GM21360 (cell line): ENCODE results near the gene H2BW2.
"Not testable (repeated sequence)": the region's sequence is repeated elsewhere in the genome, so short reads cannot be mapped to it uniquely, and the experiment has no call there.

Source experiments
- ATAC-seq: cut with Tn5 transposase; IDR thresholded peaks from one replicate; pipeline ENCODE4 v1.9.1; 2021; ENCODE audit warnings: mild to moderate bottlenecking, moderate library complexity; ENCODE audit not compliant: unreplicated experiment

Gene H2BW2

DNA sequence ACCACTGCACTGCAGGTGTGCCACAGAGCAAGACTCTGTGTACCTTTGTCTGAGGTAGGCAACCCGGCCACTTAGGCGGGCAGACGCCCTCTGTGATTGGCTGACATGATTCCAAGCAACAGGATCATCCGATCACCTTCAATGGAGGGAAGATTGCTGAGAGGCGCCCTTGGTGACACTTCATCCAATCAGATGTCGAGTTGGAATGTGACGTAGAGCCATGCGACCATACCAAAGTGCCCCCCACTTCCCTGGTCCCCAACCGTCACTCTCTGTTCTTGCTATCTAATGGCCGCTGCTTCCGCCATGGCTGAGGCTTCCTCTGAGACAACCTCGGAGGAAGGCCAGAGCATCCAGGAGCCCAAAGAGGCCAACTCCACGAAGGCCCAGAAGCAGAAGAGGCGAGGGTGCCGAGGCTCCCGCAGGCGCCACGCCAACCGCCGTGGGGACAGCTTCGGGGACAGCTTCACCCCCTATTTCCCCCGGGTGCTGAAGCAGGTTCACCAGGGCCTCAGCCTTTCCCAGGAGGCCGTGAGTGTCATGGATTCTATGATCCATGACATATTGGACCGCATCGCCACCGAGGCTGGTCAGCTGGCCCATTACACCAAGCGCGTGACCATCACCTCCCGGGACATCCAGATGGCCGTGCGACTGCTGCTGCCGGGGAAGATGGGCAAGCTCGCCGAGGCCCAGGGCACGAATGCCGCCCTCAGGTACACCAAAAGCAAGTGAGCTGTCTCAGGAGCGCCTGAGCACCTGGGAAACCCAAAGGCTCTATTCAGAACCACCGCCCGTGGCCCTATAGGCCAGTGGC is at the start of gene H2BW2:
Gene H2BW2, plus strand, starts transcription at position 268 of the 817 bp plus-strand sequence. Its CDS starts 39 bp downstream, at position 307.
- no peak for ATAC-seq

DNA sequence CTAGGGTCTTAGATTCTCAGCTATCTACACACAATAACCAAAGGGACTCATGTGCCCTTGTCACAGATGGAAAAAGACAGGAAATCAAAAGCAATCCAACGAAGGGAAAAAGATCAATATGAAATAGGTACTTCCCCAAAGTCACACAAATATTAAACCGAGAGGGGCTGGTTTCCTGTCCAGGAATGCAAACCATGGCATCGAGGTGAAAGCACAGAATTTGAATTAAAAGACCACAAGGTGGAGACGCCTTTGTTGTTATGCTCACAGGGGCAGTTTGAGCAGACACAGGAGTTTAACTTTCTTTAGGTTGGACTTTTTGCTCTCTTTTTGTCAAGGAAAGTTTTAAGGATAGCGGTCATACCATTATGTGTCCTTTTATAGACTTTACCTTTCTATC is 40.5 kb upstream of the H2BW2 start:
- peak; percentile 51 for ATAC-seq

DNA sequence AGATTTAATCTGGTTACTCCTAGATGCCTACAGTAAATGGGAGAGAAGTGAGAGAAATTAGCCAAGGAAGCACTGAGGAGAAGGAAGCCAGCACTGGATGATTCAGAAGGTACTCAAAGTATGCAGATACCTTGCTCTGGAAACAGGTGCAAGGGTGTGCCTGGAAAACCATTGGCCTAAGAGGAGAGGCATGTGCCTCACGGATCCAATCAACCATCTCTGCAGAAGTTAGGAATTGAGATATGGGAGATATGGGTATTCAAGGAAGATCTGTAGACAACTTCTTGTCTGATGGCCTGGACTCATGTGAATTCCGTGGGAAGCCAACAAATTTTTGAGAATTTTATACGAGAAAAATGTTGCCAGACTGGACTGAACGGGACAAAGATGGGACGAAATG is 30.9 kb upstream of the H2BW2 start:
- no peak for ATAC-seq

DNA sequence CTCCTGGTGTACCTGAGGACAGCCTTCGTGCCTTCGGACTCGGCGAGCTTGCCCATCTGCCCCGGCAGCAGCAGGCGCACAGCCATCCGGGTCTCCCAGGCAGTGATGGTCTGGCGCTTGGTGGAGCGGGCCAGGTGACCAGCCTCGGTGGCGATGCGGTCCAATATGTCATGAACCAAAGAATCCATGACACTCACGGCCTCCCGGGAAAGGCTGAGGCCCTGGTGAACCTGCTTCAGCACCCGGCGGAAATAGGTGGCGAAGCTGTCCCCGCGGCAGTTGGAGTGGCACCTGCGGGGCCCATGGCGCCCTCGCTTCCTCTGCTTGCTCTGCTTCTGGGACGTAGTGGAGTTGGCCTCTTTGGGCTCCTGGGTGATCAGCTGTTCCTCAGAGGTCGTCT is 26.6 kb upstream of the H2BW2 start:
- no peak for ATAC-seq

DNA sequence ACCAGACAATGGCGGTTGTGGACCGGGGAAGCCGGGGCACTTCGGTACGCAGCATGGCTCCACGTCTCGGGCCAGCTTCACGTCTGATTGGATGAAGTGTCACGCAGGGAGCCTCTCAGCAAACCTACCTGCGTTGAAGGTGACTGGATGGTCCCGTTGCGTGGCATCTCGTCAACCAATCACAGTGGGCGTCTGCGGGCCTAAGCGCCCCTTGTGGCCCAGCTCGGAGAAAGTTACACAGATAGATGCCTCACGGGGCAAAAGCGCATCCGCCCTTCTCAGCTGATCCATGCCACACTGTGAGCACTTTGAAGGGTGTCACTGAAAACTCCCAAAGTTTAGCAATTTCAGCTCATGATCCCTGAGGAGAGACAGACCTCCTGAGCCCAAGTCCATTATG is 26.1 kb upstream of the H2BW2 start, which contains the start of gene H2BW1:
Gene H2BW1, minus strand, starts transcription at position 103 of the 400 bp plus-strand sequence. CDS start 132 bp downstream, outside the sequence.
- no peak for ATAC-seq

DNA sequence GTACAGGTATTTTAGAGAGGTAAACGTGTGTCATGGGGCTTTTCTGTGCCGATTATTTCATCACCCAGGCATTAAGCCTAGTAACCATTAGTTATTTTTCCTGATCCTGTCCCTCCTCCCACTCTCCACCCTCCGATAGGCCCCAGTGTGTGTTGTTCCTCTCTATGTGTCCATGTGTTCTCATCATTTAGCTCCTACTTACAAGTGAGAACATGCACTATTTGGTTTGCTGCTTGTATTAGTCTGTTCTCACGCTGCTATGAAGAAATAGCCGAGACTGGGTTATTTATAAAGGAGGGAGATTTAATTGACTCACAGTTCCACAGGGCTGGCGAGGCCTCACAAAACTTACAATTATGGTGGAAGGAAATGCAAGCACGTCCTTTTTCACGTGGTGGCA is 24.2 kb upstream of the H2BW2 start:
- ATAC-seq, result not testable (repeated sequence)

DNA sequence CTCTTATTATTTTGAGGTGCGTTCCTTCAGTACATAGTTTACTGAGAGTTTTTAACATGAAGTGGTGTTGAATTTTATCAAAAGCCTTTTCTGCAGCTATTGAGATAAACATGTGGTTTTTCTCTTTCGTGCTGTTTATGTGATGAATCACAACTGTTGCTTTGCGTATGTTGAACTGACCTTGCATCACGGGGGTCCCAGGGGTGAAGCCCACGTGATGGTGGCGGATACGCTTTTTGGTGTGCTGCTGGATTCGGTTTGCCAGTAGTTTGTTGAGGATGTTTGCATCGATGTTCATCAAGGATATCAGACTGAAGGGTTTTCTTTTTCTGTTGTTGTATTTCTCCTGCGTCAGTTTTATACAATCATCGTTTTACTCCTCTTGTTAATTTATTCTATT is 21.6 kb upstream of the H2BW2 start:
- no peak for ATAC-seq

DNA sequence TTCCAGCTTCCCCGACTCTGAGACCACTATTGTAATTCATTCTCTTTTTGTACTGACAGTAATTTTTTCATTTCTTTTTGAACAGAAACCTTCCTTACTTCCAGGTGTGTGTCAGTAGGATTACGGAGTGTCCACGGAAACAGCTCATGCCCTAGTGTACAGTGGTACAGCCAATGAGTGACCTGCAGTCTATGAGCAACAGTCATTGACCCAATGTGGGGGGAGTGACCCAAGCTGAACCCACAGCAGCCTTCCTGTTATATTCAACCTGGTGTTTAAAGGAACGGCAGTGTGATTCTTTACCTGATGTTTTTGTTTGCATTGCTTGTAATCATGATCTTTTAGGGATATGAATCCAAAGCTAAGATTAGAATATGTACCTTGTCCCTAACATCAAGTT is 1.2 kb downstream of the H2BW2 start:
- no peak for ATAC-seq

DNA sequence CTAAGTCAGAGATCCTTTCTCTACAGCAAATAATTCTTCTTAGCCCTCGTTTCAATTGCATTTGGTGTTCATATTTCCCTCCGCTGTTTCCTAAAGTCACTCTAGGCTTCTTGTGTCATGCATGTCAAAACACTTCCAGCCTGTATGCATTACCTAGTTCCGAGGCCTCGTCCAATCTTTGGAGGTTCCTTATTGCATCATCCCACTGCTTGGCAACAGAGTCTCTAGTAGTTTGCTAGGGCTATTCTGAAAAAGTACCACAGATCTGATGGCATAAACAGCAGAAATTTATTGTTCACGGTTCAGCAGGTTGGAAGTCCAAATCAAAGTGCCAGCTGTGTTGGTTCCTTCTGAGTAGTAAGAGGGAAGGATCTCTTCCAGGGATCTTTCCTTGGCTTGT is 5.9 kb downstream of the H2BW2 start:
- ATAC-seq, result no peak

DNA sequence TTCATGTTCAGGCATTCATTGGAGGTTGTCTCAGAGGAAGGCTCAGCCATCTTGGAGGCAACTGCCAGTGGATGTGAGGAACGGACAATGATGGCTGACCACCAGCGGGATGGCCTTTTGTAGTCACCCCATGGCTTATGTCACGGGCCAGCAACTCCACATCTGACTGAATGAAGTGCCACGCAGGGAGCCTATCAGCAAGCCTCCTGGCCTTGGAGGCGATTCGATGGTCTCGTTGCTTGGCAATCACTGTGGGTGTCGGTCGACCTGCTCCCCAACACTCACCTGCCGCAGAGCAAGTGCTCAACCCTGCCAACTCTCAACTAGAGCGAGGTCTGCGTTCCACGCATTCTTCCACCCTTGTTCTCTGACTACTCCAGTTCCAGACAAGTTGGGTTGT is 7.4 kb downstream of the H2BW2 start:
- ATAC-seq, result no peak

DNA sequence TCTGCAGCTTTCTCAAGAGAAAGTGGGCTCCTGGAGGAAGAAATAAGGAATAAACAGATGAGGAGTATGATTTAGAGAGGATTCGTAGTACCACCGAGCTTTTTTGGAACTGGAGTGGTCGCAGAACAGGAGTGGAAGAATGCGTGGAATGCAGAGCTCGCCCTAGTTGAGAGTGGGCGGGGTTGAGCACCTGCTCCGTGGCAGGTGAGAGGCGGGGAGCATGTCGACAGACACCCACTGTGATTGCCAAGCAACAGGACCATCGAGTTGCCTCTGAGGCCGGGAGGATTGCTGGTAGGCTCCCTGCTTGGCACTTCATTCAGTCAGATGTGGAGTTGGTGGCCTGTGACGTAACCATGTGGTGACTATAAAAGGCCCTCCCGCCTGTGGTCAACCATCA is 15.2 kb downstream of the H2BW2 start:
- ATAC-seq, result not testable (repeated sequence)

DNA sequence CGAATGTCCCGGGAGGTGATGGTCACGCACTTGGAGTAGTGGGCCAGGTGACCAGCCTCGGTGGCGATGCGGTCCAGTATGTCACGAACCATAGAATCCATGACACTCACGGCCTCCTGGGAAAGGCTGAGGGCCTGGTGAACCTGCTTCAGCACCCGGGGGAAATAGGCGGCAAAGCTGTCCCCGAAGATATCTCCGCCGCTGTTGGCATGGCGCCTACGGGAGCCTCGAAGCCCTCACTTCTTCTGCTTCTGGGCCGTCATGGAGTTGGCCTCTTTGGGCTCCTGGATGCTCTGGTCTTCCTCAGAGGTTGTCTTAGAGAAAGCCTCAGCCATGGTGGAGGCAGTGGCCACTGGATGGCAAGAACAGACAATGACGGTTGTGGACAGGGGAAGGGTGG is 22.9 kb downstream of the H2BW2 start:
- not testable (repeated sequence) for ATAC-seq

DNA sequence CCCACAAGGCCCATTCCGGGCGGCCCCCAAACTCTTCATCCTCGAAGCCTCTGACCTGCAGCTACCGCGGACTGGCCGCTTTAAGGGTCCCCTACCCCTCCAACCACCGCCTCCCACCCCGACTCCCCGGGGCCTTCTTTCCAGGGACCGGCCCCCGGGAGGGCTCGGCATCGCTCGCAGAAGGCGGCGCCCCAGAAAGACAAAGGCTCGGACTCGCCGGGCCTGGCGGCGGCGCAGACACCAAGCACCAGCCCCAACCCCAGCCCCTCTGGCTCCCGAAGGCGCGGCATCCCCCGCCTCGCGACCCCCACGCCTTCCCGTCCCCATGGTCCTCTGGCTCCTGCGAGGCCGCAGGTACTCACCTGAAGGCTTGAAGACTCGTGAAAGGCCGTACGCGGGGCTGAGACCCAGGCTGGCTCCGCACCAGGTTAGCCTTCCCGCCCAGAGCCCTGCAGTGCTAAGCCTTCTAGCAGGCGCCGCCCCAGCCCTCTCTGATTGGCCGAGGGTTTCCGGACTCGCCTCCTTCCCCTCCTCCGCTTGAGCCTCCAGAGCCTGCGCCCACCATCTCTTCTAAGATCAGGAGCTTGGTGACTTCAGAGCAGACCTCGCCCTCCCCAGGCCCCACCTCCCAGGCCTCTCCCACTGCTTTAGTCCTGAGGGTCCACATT is 36.2 kb downstream of the H2BW2 start, which contains the start of gene TMSB15C:
Gene TMSB15C, minus strand, starts transcription at position 459 of the 668 bp plus-strand sequence.
- peak; percentile 99 for ATAC-seq

DNA sequence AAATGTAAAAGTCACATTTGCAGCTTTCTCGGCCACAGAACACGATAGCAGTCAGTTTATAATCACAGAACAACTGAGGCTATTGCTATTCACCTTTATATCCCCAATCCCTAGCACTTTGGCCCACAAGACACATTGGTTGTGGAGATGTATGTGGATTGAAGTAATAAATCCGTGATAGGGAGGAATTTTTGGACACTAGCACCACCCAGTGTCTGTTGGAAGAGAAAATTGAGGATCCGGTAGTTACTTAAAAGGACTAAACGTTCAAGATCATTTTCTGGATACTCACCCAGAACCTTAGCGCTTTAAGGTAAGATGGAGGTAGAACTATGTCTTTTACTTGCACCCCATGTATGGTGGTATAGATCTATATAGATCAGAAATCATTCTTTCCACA is 38.1 kb downstream of the H2BW2 start:
- not testable (repeated sequence) for ATAC-seq

DNA sequence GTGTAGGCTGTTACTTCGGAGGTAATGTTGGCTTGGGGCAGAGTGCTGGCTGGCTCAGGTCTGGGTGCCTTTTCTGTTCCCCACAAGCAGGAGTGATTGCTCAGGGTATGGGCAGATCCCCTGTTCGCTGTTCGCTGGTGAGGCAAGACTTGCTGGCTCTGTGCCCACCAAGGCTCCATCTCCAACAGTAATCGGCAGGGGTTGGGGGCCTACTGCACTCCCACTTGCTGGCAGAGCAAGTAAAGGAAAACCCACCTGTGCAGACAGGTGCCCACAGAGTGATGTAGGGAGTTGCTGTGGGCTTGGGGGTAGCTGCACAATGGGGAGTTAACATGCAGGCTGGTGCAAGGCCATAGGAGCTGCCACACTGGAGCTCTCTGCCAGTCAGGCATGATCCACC is 44.3 kb downstream of the H2BW2 start:
- ATAC-seq, result no peak

DNA sequence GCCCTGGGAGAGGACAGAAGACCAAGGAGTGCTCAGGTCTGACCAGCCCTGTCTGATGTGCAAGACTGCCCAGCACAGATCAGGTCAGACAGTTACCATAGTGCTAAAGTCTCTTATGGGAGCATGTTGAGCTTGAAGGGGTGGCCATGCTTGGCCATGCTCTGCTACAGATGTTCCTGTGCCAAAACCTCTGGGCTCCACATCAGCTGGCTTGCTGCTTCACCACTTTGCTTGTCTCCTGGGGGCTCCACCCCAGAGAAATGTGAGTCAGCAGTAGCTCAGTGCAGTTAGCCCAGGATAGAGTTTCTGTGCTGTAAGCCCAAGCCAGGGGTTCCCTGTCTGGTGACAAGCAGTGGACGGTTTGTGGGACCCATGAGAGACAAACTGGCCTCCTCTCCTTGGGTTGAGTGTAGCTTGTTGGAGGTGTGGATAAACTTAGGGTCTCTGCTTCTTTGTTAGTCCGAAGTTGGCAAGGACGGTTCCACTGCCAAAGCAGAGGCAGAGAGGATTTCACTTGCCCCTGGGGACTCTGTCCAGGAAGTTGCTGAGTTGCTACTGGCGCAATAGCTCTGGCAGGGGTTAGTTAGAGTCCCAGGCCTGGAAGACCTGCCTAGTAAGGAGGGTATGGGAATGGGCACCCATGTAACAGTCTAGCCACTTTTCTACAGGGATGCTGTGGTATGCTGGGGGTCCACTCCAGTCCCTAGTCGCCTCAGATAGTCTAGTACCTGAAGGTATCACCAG is 45.0 kb downstream of the H2BW2 start:
- no peak for ATAC-seq

DNA sequence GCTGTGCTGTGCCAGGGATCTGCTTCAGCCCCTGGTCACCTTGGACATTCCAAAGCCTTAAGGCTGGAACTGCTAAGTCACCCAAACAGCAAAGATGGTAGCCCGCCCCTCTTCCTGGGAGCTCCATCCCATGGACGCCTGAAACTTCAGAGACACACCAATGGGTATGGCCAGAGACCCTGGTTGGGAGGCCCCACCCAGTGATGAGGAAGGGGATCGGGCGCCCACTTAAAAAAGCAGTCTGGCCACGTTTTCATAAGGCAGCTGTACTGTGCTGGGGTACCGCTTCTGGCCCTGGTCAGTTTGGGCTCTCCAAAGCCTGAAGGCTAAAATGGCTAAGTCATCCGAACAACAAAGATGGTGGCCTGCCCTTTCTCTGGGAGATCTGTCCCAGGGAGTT is 45.7 kb downstream of the H2BW2 start:
- no peak for ATAC-seq

DNA sequence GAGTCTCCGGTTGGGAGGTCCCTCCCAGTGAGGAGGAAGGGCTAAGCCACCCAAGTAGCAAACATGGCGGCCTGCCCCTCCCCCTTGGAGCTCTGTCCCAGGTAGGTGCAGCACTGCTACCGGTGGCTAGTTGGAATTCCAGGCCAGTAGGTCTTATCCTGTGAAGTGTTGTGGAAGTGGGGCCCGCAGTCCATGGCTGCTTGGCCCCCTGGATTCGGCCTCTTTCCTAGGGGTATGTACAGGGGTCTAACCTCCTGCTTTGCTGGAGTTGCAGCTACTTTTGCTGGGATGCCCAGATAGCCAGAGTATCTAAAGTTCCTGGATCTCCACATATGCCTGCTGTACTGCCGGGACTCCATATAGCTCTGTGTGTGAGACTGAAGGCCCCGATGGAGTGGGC is 46.2 kb downstream of the H2BW2 start:
- ATAC-seq, result no peak
